Fibroblast of skin of back (primary cell): ENCODE results near the gene POLA1.

Source experiments
- DNase-seq: peaks from one replicate; pipeline ENCODE4 v3.0.0-alpha.2; 2013

The POLA1 gene

DNA sequence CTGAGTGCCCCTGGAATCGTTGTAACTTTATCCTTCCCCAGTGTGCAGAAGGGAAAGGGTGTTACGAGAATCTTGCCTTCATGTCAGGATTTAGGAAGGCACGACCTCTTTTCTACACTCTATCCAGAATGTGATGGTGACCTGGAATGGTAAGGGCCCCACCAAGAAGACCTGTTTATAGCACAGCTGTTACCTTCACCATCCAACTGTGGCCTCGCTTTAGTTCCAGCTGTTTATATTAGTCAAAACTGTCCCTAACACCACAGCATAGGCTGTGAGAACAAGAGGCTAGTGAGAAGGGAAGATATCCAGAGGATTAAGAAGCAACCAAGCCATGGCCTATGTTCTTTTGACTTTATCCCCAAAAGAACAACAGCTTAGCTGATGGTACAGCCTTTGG, 294.0 kb downstream of the POLA1 start:
- DNase-seq = no peak

DNA sequence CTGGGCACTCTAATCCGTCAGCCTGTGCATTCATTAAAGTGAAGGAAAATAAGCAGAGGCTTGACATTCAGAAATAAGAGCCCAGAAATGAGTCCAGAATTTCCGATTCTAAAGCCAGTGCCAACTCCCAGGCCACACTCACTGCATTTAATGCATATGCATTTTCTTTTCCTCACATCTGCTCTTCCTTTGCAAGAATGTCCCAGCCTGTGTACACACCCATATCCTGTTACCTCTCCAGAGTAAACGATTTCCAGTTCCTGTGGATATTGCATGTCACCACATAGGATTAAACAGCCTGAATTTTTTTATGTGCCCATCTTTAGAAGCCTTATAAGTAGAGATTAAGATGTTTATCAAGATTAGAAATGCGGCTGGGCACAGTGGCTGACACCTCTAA, 294.6 kb downstream of the POLA1 start:
- DNase-seq = no peak

DNA sequence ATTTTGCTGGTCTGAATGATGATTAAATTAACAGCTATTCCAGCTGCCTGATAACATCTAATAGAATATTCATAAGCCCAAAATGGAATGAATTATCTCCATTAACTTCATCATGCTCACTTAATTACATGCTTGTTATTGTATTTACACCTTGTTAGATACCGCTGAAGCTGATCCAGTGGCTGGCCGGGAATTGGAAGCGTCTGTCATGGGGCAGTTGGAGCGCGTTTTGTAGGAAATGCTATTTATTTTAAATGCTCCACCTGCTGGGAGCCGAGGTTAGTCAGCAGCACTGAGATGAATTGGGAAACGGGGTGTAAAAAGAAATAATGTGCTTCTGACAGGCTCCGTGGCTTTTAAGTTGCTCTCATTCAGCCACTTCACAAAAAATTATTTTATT, 296.8 kb downstream of the POLA1 start:
- no peak for DNase-seq

DNA sequence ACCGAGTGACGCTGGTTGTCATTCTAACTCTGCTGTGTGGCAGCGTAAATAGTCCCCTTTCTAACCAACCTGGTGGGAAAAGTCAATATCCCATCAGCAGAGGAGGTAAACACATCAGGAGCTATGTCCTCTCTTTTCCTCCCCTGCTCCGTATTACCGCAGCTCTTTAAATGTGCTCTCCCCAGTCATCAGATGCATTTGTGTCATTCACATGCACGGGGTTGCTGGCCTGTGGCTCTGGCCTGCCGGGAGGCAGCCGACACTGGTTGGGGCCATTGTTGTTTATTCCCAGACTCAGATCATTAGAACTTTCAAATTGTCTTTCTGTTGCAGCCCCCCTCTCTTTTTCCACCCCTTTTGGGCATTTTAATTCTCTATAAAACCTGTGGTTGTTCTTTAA, 300.2 kb downstream of the POLA1 start:
- DNase-seq = no peak

DNA sequence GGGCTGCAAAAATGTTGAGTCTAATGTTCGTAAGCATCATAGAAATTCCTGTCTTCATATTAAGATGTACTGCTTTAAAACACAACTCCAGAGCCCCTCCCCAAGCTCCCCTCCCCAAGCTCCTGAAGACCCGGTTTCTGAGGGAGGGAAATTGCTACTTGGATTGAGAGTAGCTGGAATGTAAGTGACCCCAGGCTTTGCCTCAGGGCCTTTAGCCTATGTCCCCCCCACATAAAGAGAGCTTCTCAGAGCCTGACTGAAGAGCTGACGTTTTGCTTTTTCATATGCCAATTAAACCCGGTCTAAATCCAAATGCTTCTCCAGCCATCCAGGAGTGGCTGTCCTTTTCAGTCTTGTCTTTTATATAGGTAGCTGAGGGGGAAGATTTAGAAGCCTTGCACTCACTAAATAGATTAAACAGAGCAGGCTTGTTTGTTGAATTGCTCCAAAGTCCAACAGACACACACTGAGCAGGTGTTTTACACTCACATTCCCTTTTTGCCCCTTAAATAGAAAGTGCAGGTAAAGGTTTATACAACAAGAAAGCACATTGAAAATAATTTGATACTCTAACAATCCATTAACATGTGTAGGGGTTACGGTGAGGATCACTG, 302.5 kb downstream of the POLA1 start:
- no peak for DNase-seq

DNA sequence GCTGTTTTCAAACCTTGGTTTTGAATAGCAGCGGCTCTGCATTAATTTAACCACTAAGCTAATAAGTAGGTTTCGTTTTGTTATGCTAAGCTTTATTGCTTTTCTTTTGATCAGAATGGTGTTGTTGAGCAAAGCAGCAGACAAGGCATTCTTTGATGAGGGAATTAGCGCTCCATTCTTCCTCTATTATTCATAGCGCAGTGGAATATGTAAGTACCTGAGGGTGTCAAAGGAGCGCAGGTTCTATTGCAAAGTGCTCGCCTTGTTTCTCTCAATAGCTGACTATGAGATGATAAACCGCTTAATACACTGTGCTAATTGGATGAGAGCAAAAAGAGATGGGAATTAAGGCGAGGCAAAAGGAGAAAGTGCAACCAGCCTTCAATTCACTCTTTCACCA, 305.8 kb downstream of the POLA1 start:
- no peak for DNase-seq

DNA sequence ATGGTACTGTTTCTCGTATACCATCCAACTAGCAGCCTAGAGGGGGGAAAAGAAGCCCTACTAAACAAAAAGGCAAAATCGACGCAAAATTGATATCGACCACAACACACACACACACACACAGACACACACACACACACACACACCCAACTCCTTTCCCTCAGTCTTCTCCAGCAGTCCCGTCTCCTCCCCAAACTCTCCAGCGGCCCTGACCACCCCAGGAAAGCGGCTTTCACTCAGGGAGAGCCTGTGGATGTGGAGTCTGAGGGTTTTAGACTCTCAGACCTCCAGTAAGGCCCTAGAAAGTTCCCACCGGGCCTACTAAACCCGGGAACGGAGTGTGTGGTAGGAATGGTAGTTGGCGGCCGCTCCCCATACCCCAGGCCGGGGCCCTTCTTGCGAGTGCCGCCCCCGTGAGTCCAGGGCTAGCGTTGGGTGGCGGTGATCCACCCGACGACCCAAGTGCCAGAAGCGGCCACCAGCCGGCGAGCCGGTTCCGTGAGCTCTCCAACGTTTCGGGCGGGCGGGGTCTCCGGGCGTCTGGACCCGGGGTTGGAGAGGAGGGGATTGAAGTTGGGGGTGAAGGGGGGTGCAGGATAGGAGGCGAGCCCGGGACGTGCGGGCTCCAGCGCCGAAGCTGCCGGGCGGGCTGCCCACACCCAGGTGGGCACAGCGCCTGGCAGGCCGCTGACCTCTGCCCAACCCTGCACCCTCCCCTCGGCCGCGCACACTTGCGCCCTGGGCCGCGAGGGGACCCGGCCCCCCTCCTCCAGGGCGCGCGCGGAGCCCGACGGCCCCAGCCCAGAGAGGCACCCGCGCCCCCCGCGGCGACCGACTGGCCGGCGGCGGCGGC, 308.3 kb downstream of the POLA1 start:
- DNase-seq = no peak

DNA sequence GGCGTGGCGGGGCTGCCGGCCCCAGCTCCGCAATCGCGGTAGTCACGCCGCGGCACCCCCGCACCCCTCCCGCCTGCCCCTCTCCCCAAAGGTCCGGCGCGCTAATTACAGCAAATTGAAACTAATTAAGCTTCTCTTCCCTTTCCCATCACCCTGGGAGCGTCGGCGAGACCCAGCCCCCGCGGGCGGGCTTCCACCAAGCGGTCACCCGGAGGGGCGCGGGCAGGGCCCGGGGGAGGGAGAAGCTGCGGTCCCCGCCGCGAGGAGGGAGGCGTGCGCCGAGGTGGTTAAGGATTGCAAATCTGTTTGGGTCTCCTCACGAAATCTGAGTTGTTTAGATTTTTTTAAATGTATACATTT, 308.9 kb downstream of the POLA1 start:
- no peak for DNase-seq

DNA sequence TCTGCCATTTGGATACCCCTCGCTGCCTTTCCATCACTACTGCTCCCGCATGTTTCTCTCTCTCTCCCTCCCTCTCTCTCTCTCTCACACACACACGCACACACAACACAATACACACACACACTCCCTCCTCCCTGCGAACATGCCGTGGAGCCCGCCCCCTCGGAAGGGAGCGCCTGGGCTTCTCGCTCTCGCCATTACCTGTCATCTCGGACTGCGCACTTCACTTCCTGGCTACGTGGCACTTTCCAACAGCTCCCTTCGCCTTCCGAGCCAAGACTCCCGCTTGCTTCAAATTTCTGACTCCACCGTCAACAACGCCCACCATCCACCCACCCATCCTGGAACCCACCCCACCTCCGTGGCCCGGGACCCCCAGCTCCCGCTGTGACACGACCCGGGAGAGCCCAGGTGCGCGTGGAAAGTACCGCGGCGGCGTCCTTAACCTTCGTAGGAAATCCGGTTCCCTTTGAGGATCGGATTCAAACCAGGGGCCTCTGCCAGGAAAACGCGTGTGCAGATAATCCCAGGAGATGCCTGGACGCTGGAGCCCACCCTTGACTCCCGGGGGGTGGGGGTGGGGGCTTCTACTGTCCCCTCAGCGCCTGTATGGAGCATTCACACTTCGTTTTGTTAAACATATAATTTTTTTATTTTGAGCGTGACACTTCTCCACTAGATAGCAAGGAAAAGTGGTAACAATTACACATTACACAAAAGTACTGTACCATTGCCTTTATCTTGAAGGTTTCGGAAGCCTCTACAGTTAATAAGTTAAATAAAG, 309.5 kb downstream of the POLA1 start:
- no peak for DNase-seq

DNA sequence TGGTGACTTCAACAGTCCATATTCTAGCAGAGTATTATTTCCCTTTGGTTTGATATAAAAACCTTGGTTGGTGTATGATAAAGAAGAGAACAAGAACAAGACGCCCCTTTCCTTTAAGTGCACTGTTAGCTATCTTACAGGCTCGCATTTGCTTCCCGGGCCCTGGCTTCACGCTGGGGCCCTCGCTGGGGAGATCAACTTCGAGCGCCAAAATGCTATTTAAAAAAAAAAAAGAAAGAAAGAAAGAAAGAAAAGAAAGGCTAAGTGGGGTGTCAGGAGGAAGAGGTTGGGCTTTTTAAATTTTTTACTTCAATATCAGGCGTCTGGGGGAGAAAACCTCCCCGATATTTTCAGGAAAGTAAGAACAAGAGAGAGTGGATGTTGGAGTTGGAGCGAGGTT, 310.3 kb downstream of the POLA1 start:
- DNase-seq = no peak

DNA sequence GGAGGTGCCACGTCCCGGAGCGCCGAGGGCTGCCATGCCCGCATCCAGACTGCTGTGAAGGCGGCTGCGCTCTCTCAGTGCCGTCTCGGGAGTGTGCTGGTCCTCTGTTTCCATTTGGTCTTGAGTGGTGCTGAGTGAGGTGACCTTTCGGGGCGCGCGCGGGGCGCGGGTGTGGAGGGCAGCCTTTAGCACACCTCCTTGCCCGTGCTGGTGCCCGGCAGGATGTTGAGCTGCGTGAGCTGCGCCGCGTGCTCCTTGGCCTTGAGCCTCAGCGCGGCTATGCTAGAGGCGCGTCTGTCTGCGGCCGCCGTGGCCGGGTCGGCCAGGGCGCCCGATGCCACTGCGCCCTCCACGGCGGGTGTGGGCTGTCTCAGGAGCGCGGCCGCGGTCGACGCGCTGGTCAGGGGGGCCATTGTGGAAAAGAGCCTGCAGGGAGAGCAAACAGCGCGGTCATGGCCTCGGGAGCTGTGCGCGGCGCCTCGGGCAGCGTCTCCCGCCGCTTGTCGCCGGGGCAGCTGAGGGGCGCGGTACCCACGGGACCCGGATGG, 310.8 kb downstream of the POLA1 start:
- no peak for DNase-seq

DNA sequence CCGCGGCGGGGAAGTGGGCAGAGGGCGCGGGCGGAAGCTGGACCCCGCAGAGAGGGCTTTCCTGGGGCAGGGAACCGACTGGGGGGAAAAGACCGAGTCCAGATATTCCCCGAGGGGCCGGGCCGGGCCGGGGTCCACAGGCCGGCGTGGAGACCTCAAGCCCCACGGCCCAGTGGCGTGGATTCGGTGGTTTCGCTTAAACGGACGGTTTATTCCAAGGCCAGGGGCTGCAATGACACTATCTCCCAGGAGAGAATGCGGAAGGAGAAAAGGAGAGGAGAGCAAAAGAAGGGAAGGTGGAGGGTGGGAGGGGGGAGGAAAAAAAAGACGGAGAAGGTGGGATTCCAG, 311.3 kb downstream of the POLA1 start:
- no peak for DNase-seq

DNA sequence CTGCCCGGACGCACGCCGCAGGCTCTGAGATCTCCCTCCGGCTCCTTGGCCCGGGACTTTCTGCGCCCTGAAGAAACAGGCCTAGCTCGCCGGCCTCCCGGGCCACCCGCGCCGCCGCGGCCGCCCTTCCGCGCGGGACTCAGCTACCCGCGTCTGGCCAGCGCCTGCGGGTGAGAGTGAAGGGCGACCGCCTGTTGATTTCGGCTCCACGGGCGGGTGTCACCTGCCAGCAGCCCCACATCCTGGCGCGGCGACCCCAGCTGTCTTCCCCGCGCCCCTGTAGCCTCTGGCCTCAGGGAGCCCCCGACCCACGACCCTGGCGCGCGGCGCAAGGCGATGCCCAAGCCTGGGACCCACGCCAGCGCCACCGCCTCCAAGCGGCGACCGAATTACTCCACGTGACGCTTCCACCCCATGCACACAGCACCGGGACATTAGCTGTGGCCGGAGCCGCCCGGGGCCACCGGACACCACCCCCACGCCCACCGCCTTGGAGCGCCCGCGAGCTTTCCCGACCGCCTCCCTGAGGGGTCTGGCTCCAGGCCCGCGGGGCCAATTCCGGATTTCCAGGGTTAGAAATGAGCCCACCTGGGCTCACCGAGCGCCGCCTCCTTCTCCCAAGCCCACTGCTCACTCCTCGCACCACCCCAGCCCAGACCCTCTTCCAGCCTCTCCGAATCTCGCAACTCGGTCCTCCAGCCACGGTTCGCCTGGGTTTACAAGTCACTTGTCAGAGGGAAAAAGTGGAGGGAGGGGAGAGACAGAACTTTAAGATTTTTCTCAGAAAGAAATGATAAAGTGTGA, 311.9 kb downstream of the POLA1 start:
- DNase-seq = no peak

DNA sequence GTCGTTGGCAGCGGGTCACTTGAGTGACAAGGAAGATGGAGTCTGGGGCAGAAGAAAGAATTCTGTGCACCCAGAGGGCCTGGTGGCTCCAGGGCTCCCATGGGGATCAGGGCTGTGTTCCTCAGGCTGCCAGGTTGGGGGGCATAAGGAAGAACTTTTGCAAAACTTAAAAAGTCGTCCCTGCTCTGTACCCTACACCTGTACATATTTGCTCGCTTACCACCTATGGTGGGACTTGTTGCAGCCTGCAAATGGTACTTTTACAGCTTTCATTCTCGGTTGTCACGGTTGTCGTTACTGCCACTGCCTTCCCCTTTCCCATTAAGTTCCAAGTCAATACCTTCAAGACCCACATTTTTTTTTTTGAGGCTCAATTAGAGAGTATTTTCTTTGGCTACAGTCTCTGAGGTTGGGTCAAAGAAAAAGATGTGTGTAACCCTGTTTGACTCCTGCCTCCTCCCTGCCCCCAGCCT, 312.9 kb downstream of the POLA1 start:
- DNase-seq = no peak

DNA sequence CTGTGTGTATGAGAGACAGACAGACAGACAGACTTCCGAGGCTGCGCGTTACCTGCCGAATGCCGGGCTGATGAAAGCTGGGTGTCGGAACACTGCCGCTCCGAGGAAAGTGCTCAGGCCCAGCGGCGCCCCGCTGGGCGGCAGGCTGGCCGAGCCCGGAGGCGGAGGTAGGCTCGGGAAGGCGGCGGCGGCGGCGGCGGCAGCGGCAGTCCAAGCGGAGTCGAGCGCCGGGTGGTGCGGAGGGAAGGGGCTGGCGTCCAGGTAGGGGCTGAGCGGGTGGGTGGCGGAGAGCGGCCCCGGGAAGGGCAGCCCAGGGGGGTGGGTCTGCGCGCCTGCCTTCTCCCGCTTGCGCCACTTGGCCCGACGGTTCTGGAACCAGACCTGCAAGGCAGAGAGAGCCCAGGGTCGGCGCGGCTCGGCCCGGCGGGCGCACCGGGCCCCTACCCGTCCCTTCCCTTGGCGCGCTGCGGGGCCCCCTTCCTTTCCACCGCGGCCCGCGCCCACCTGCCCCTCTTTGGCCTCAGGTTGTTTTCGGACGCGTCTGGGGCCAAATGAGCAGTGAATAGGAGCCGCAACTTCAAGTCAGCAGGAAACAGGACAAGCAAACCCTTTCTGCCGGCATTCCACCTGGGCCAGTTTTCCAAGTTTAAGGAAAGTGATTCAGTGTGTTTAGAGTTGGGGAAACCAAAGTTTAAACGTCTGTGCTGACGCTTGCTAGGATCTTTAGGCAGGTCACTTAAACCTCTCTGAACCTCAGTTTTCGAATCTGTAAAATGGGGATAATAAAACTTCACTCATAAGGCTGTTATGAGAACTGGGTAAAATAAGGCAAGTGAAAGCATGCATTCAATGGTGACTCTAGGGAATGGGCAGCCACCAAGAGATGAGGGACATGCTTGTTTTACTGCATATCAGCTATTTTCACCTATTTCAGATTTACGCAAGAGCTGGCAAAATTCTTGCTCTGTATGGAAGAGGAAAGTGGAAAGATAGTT, 313.6 kb downstream of the POLA1 start:
- no peak for DNase-seq

DNA sequence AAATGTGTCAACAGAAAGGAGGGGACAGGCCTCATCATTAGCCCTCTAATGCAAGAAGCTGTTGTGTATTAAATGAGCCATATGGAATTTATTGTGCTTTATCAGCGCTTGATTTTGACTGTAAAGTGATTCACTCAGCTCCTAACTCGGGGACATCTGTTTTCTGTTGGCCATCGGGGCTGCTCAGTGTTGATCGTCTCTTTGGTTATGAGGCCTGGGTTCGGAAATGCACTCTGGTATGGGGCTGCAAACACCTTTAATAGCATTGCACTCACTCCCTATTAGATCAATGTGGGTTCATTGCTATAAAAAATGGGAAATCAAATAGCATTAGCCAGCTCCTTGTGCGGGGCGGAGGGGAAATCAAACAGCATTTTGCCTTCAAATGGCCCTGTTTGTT, 315.7 kb downstream of the POLA1 start:
- no peak for DNase-seq

DNA sequence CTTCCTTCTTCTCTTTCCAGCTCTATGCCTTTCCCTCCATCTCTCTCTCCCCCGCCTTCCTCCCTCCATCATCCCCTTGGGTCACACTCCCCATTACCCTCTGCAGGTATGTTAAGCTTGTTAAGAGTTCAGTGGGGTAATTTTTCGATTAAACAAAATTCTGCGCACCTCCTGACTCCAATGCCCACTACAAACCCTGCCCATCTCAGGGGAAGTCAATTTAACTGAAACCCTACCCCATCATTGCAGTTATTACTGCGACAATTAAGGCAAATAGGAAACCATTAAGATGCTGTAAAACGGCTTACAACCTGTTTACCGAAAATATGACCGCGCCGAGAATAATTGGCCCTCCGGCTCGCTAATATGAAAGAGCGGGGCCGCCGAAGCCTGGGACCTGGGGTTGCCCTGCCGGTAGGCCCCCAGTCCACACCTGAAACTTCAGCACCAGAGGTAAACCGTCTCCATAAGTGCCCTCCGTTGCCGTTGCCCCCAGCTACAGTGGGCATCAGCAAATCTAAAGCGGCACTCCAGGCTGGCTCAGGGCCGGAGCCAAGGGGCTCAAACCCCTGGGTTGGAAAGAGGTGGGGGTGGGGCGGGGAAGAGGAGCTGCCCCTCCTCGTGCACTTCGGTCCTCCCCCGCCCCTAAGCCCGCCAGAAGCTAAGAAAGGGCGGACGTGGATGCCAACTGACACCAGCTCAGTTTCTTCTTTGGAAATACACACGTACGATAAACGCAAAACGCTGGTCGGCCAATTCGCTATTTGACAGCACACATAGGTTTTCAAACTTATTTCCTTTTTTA, 317.3 kb downstream of the POLA1 start:
- no peak for DNase-seq

DNA sequence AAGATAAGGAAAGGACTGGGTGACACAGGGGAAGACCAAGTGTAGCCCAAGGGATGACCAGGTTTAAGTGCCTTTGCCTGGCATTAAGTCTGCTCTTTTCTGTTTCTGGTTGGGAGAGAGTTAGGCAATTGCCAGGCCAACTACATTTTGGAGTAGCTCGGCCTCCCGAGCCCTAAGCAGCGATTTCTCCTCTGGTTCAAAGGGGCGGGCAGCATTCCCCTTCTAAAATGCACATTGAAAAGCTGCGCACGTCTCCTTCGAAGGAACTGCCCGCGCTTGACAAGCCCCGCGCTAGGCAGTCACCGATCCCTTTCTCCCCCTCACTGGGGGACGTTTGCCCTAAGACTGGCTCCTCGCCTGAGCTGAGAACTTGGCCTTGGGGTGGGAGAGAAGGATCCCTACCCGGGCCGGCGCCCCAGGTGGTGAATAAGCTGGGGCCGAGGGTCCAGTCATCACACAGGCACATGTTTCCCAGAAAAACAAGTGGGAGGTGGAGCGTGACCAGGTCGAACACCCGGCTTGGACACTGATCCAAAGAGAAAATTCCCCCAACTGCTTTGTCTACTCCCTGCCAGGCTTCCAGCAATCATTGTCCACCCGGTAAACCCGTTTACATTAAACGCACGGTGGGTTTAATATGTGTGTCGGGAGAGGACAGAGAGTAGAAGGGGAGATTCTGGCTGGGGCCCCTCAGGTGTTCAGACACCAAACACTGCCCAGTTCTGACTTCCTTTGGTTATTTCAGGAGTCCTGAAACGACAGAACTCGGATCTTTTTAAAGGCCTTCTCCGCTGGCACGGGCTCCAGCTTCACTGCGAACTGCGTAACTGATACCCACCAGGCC, 318.1 kb downstream of the POLA1 start:
- no peak for DNase-seq

DNA sequence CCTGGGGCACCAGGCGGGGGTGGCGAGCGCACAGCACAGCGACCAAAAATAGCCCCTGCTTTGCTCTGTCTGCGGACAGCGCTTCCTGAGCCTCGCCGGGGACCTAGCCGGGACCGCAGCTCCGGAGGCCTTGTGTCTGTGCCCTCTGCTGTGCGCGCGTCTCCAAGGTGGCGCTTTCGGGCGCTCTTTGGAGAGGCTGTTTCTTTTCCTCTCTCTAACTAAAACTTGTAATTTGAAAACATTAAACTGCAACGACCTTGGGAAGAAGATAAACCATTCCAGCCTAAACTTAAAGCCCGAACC, 318.7 kb downstream of the POLA1 start:
- no peak for DNase-seq
